ENCODE data around the gene AGAP5.
"Not testable (repeated sequence)": the region's sequence is repeated elsewhere in the genome, so short reads cannot be mapped to it uniquely, and the experiment has no call there.

The AGAP5 gene

GRCh38 chr10:73708122-73708521, 10.2 kb upstream of the AGAP5 start:
- H3K4me3 Mint-ChIP-seq; H3K27me3 Mint-ChIP-seq (ENCODE audit: low read depth, poor library complexity); H3K27ac Mint-ChIP-seq; DNase-seq; H3K9me3 Mint-ChIP-seq; H3K4me1 Mint-ChIP-seq: not testable (repeated sequence)
- peaks cover 15% of the 10 kb centered on the region for H3K36me3 Mint-ChIP-seq (ENCODE audit: low read depth)

- H3K27ac Mint-ChIP-seq; H3K4me3 Mint-ChIP-seq; H3K4me1 Mint-ChIP-seq; H3K27me3 Mint-ChIP-seq (ENCODE audit: low read depth, poor library complexity); H3K9me3 Mint-ChIP-seq; DNase-seq: not testable (repeated sequence)
- peaks cover 15% of the 10 kb centered on the region for H3K36me3 Mint-ChIP-seq (ENCODE audit: low read depth)
Measured at GRCh38 chr10:73707628-73708027, 9.7 kb upstream of the AGAP5 start.

DNA sequence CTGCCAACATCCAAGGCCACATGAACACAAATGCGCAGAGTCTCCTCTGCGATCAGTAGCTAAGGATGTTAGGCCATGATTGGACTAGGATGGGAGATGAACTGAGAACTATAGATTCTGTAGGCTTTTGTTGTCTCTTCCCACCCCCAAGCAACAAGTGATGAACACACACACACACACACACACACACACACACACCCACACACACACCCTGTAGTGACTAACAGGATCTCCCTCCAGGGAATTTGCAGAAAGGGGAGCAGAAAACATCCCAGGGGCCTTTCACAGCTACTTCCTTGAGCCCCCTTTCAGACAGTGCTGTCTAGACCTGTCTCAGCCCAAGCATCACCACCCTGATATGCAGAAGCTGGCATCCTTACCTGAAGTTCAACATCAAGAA, 8.6 kb upstream of the AGAP5 start:
- Mint-ChIP-seq H3K36me3 (ENCODE audit: low read depth) (peaks cover 15% of the 10 kb centered on the region), H3K27ac (peak overlapping the region; percentile 14)
- DNase-seq; H3K27me3 Mint-ChIP-seq (ENCODE audit: low read depth, poor library complexity); H3K4me1 Mint-ChIP-seq; H3K9me3 Mint-ChIP-seq; H3K4me3 Mint-ChIP-seq: not testable (repeated sequence)

DNA sequence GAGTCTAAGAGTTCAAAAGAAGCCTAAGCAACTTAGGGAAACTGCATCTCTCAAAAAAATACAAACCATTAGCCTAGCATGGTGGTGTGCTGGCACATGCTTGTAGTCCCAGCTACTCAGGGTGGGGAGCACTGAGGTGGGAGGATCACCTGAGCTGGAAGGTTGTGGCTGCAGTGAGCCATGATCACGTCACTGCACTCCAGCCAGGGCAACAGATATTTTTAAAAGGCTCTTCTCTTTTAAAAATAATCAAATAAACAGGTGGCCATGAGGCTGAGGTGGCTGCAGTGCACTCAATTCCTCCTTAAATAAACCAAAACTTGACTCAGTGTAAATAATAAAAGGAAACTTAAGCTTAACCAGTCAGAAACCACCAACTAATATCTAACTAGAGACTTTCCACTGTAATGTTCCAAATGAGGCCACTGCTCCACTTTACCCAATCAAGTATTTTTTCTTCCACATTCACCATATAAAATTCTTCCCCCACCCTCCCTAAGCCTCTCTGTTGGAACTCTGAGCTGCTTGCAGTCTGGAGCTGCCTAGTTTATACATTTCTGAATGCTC, 7.7 kb upstream of the AGAP5 start:
- not testable (repeated sequence) for H3K4me1 Mint-ChIP-seq; H3K4me3 Mint-ChIP-seq; DNase-seq; H3K27ac Mint-ChIP-seq; H3K9me3 Mint-ChIP-seq; H3K27me3 Mint-ChIP-seq (ENCODE audit: low read depth, poor library complexity)
- peaks cover 15% of the 10 kb centered on the region for H3K36me3 Mint-ChIP-seq (ENCODE audit: low read depth)

DNA sequence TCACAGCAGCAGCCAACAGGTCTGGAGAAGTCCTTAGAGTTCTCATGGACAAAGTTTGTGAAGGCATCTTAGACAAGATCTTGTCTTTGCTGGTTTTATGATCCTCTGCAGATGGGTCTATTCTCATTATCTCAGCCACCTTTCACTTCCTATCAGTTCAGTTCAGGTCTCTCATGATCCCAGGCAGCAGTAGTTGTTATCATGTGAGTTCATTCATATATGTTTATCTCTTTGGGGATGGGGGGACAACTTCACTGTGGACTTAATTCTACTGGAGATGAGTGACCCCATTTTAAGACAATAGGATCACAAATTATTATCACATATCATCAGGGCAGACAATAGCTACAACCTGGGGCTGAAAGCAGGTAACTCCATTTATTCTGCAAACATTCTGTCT, 6.0 kb upstream of the AGAP5 start:
- not testable (repeated sequence) for H3K4me1 Mint-ChIP-seq; H3K4me3 Mint-ChIP-seq; DNase-seq; H3K27ac Mint-ChIP-seq; H3K9me3 Mint-ChIP-seq; H3K27me3 Mint-ChIP-seq (ENCODE audit: low read depth, poor library complexity)
- peaks cover 16% of the 10 kb centered on the region for H3K36me3 Mint-ChIP-seq (ENCODE audit: low read depth)

- not testable (repeated sequence) for H3K4me3 Mint-ChIP-seq; H3K9me3 Mint-ChIP-seq; DNase-seq; H3K27me3 Mint-ChIP-seq (ENCODE audit: low read depth, poor library complexity); H3K36me3 Mint-ChIP-seq (ENCODE audit: low read depth); H3K4me1 Mint-ChIP-seq
- peak overlapping the region; percentile 29 for H3K27ac Mint-ChIP-seq
Measured at GRCh38 chr10:73698819-73699218, 910 bp upstream of the AGAP5 start.

- not testable (repeated sequence) for H3K27me3 Mint-ChIP-seq (ENCODE audit: low read depth, poor library complexity); H3K4me1 Mint-ChIP-seq; H3K9me3 Mint-ChIP-seq; H3K27ac Mint-ChIP-seq; H3K4me3 Mint-ChIP-seq; DNase-seq
- peaks cover 12% of the 10 kb centered on the region for H3K36me3 Mint-ChIP-seq (ENCODE audit: low read depth)
Measured at GRCh38 chr10:73695302-73695701, 2.6 kb downstream of the AGAP5 start.

- peaks cover 33% of the 10 kb centered on the region for H3K36me3 Mint-ChIP-seq (ENCODE audit: low read depth)
- H3K9me3 Mint-ChIP-seq; H3K27ac Mint-ChIP-seq; DNase-seq; H3K4me3 Mint-ChIP-seq; H3K4me1 Mint-ChIP-seq; H3K27me3 Mint-ChIP-seq (ENCODE audit: low read depth, poor library complexity): not testable (repeated sequence)
Measured at GRCh38 chr10:73690755-73691154, 7.2 kb downstream of the AGAP5 start.

DNA sequence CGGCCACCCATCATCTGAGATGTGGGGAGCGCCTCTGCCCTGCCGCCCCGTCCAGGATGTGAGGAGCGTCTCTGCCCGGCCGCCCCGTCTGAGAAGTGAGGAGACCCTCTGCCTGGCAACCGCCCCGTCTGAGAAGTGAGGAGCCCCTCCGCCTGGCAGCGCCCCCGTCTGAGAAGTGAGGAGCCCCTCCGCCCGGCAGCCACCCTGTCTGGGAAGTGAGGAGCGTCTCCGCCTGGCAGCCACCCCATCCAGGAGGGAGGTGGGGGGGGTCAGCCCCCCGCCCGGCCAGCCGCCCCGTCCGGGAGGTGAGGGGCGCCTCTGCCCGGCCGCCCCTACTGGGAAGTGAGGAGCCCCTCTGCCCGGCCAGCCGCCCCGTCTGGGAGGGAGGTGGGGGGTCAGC, 8.3 kb downstream of the AGAP5 start:
- not testable (repeated sequence) for H3K4me3 Mint-ChIP-seq; H3K4me1 Mint-ChIP-seq; H3K27ac Mint-ChIP-seq; H3K27me3 Mint-ChIP-seq (ENCODE audit: low read depth, poor library complexity); DNase-seq; H3K9me3 Mint-ChIP-seq
- H3K36me3 Mint-ChIP-seq (ENCODE audit: low read depth) = peaks cover 36% of the 10 kb centered on the region

GRCh38 chr10:73687641-73688040, 10.3 kb downstream of the AGAP5 start:
- not testable (repeated sequence) for DNase-seq; H3K27me3 Mint-ChIP-seq (ENCODE audit: low read depth, poor library complexity); H3K4me1 Mint-ChIP-seq; H3K9me3 Mint-ChIP-seq; H3K27ac Mint-ChIP-seq; H3K4me3 Mint-ChIP-seq
- H3K36me3 Mint-ChIP-seq (ENCODE audit: low read depth) = peaks cover 36% of the 10 kb centered on the region

- DNase-seq; H3K27ac Mint-ChIP-seq; H3K36me3 Mint-ChIP-seq (ENCODE audit: low read depth); H3K4me3 Mint-ChIP-seq; H3K27me3 Mint-ChIP-seq (ENCODE audit: low read depth, poor library complexity); H3K4me1 Mint-ChIP-seq; H3K9me3 Mint-ChIP-seq: not testable (repeated sequence)
Measured at GRCh38 chr10:73674546-73674945, 23.4 kb downstream of the AGAP5 start.

DNA sequence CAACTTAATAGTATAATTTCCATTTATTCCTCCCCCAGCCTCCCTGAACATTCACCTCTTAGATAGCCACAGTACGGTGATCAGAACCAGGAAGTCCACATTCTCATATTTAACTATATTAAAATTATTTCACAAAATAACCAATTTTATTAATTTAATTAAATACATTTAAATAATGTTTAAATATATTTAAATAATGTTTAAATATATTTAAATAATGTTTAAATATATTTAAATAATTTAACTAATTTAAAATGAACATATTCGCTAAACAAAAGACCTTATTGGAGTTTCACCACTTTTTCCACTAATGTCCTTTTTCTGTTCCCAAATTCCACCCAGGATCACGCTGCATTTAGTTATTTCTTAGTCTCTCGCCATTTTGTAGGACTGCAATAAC, 29.5 kb downstream of the AGAP5 start:
- not testable (repeated sequence) for H3K9me3 Mint-ChIP-seq; H3K27ac Mint-ChIP-seq; H3K27me3 Mint-ChIP-seq (ENCODE audit: low read depth, poor library complexity); H3K4me3 Mint-ChIP-seq; H3K36me3 Mint-ChIP-seq (ENCODE audit: low read depth); H3K4me1 Mint-ChIP-seq; DNase-seq

DNA sequence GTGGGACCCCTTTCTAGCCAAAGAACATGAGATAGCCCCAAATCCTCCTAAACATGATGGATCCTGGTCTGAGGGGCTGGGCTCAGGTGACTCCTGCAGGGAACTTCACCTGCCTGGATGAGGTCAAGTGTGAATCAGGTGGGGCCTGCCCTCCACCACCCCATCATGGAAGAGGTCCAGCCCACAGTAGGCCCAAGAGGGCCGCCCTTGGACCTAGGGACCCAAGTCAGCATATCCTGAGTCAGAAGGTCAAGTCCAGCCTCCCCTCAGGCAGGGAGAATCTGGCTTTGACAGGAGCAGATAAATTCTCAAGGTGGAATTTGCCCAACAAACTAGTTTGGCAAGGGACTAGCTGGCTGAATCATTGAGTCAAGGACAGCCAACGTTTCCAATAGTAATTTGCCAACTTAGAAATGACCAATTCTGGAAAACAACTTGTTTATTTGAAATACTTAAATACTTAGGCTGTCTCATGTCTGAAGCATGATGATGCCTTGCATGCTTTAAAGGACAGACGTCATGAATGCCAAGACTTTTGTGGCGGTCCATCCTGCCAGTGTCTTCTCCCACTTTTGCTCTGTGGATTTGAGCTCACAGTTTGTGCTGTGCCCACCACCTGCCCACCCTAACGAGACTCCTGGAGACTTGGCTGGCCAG, 31.6 kb downstream of the AGAP5 start:
- DNase-seq; H3K9me3 Mint-ChIP-seq; H3K27me3 Mint-ChIP-seq (ENCODE audit: low read depth, poor library complexity): not testable (repeated sequence)

DNA sequence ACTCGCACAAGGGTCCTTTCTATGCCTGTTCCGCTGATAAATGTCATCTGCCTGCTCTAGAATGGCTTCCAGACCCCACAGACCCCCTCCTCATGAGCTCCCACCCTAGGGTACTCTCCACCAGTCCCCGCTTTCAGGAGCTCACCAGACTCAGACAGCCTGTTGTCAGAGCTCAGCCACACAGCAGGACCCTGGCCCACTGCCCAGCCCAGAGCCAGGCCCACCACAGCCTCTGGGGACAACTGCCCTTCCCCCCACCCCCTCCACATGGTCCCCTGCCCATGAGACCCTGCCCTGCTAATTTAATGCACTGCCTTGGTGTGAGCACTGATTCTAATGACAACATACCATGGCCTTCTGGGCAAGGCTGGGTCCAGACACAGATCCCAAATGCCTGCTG, 32.3 kb downstream of the AGAP5 start:
- H3K36me3 Mint-ChIP-seq (ENCODE audit: low read depth); H3K27me3 Mint-ChIP-seq (ENCODE audit: low read depth, poor library complexity); H3K9me3 Mint-ChIP-seq; H3K27ac Mint-ChIP-seq; DNase-seq; H3K4me3 Mint-ChIP-seq; H3K4me1 Mint-ChIP-seq: not testable (repeated sequence)

More for the DNA sequence above, 31.6 kb downstream of the AGAP5 start:
- not testable (repeated sequence) for H3K27ac Mint-ChIP-seq; H3K4me1 Mint-ChIP-seq; H3K4me3 Mint-ChIP-seq; H3K36me3 Mint-ChIP-seq (ENCODE audit: low read depth)

Measured in nephron progenitor cell (in vitro differentiated cells).